GM23338 (cell line): Measurements from ENCODE around the gene OXER1. TPM values are rescaled to one million over a fixed set of nuclear protein-coding genes. Genes with fewer than 3 reads are reported as not detected.

Source experiments
- ATAC-seq: fragments of 200-7000 bp; cut with Tn5 transposase; 3 replicates; pipeline ENCODE4 v1.9.1; 2020
- DNase-seq: peaks from one replicate; pipeline ENCODE4 v3.0.0-alpha.2; 2015; ENCODE audit warnings: low spot score
- H2AFZ ChIP-seq: fragments of 200-600 bp; sonication (generic); 2 replicates; pipeline ENCODE4 v1.8.0; 2016; ENCODE audit warnings: antibody characterized with exemption, mild to moderate bottlenecking, moderate library complexity
- H3F3A ChIP-seq: fragments of 200-600 bp; sonication (generic); replicated peaks from 2 replicates; pipeline ENCODE4 v1.8.0; 2017; ENCODE audit warnings: antibody characterized with exemption, mixed run types, low read depth
- H3K27ac ChIP-seq: fragments of 200-600 bp; sonication (generic); 2 replicates; pipeline ENCODE4 v1.6.1; 2016; ENCODE audit warnings: low read depth
- H3K27me3 ChIP-seq: fragments of 200-600 bp; sonication (generic); 2 replicates; pipeline ENCODE4 v1.8.0; 2016; ENCODE audit warnings: mild to moderate bottlenecking, mixed run types, moderate library complexity; ENCODE audit not compliant: insufficient read depth
- H3K36me3 ChIP-seq: fragments of 200-600 bp; sonication (generic); 2 replicates; pipeline ENCODE4 v1.8.0; 2016; ENCODE audit warnings: mild to moderate bottlenecking; ENCODE audit not compliant: insufficient read depth
- H3K4me1 ChIP-seq: fragments of 200-600 bp; sonication (generic); 2 replicates; pipeline ENCODE4 v1.8.0; 2016; ENCODE audit warnings: mild to moderate bottlenecking, moderate library complexity; ENCODE audit not compliant: insufficient read depth
- H3K4me2 ChIP-seq: fragments of 200-600 bp; sonication (generic); 2 replicates; pipeline ENCODE4 v1.7.1; 2017; ENCODE audit warnings: mixed run types
- H3K4me3 ChIP-seq: fragments of 200-600 bp; sonication (generic); 2 replicates; pipeline ENCODE4 v1.6.1; 2016; ENCODE audit warnings: mixed run types
- H3K79me2 ChIP-seq: fragments of 200-600 bp; sonication (generic); replicated peaks from 2 replicates; pipeline ENCODE4 v1.8.0; 2017; ENCODE audit warnings: mild to moderate bottlenecking; ENCODE audit not compliant: insufficient read depth
- H3K9me2 ChIP-seq: fragments of 200-600 bp; sonication (generic); 2 replicates; pipeline ENCODE4 v1.8.0; 2017; ENCODE audit not compliant: insufficient read depth
- H4K20me1 ChIP-seq: fragments of 200-600 bp; sonication (generic); replicated peaks from 2 replicates; pipeline ENCODE4 v1.8.0; 2017; ENCODE audit warnings: mild to moderate bottlenecking; ENCODE audit not compliant: insufficient read depth
- H3K27ac Mint-ChIP-seq: 2 replicates; pipeline ENCODE4 v1.8.0; 2020; ENCODE audit warnings: inconsistent platforms, mild to moderate bottlenecking, moderate library complexity, mixed read lengths
- H3K27me3 Mint-ChIP-seq: 3 replicates; pipeline ENCODE4 v1.8.0; 2022; ENCODE audit warnings: low read depth, mild to moderate bottlenecking, moderate library complexity, mixed read lengths, inconsistent platforms; ENCODE audit not compliant: insufficient read depth, poor library complexity
- H3K36me3 Mint-ChIP-seq: 3 replicates; pipeline ENCODE4 v1.8.0; 2021; ENCODE audit warnings: low read depth, mild to moderate bottlenecking, inconsistent platforms, moderate library complexity, mixed read lengths
- H3K4me1 Mint-ChIP-seq: 3 replicates; pipeline ENCODE4 v1.8.0; 2020; ENCODE audit warnings: mild to moderate bottlenecking, inconsistent platforms, mixed read lengths
- H3K4me3 Mint-ChIP-seq: 3 replicates; pipeline ENCODE4 v1.8.0; 2021; ENCODE audit warnings: moderate library complexity, mild to moderate bottlenecking, inconsistent platforms, mixed read lengths
- H3K9me3 Mint-ChIP-seq: 3 replicates; pipeline ENCODE4 v1.8.0; 2020; ENCODE audit warnings: moderate library complexity, mild to moderate bottlenecking, inconsistent platforms, mixed read lengths
- CTCF ChIP-seq, 2 experiments: fragments of 200-600 bp in 1 of 2; sonication (generic) in 1 of 2; conservative IDR thresholded peaks; 2 replicates each; pipeline versions ENCODE4 v1.5.1 to v1.6.1; 2016 to 2017; ENCODE audit warnings: antibody characterized with exemption in 2 of 2, low read depth in 2 of 2, mild to moderate bottlenecking in 2 of 2, moderate library complexity in 1 of 2
- ETS1 ChIP-seq: IDR thresholded peaks from 2 replicates; pipeline ENCODE4 v1.6.1; 2016; ENCODE audit warnings: antibody characterized with exemption
- EZH2 ChIP-seq: fragments of 200-600 bp; sonication (generic); IDR thresholded peaks from one replicate; pipeline ENCODE4 v1.8.0; 2017; ENCODE audit warnings: antibody characterized with exemption, mild to moderate bottlenecking, low read depth; ENCODE audit not compliant: unreplicated experiment
- EZH2phosphoT487 ChIP-seq: fragments of 200-600 bp; sonication (generic); IDR thresholded peaks from one replicate; pipeline ENCODE4 v1.8.1; 2018; ENCODE audit warnings: antibody characterized with exemption; ENCODE audit not compliant: unreplicated experiment
- JUNB ChIP-seq: IDR thresholded peaks from one replicate; pipeline ENCODE4 v1.6.1; 2016; ENCODE audit warnings: antibody characterized with exemption; ENCODE audit not compliant: unreplicated experiment
- NANOG ChIP-seq: IDR thresholded peaks from 2 replicates; pipeline ENCODE4 v1.6.1; 2016; ENCODE audit warnings: antibody characterized with exemption, borderline replicate concordance
- REST ChIP-seq: IDR thresholded peaks from one replicate; pipeline ENCODE4 v1.6.1; 2018; ENCODE audit warnings: antibody characterized with exemption; ENCODE audit not compliant: unreplicated experiment
- STAT1 ChIP-seq: IDR thresholded peaks from one replicate; pipeline ENCODE4 v1.6.1; 2016; ENCODE audit warnings: antibody characterized with exemption; ENCODE audit not compliant: unreplicated experiment
- ZNF114 ChIP-seq: fragments of 250-450 bp; sonication (Bioruptor Pico); IDR thresholded peaks from 2 replicates; pipeline ENCODE4 v1.5.0; 2020; ENCODE audit warnings: mild to moderate bottlenecking, moderate library complexity
- ZNF331 ChIP-seq: fragments of 250-450 bp; sonication (Bioruptor Pico); IDR thresholded peaks from 2 replicates; pipeline ENCODE4 v1.5.0; 2020; ENCODE audit warnings: low read depth, mild to moderate bottlenecking, moderate library complexity
- polyA plus RNA-seq: library from polyadenylated mRNA; unstranded; fragments of >200 nt; fragmentation: Nextera tagmentation; extraction: Ambion mirVana; gene quantifications from 2 replicates; pipeline ENCODE4 v1.2.1, GENCODE V29; 2016
- total RNA-seq: library from RNA; depleted of rRNA; stranded (reverse); fragments of >200 nt; shearing (Covaris generic); gene quantifications from 2 replicates; pipeline ENCODE4 v1.2.3, GENCODE V29; 2014

The OXER1 gene
- total and polyA plus RNA-seq, 2 experiments from 2014 or later = 0.69 to 1.5 TPM

GRCh38 chr2:42786561-42787345, 22.8 kb upstream of the OXER1 start:
- no peak overlapping the region for H2AFZ ChIP-seq

GRCh38 chr2:42784204-42784880, 20.4 kb upstream of the OXER1 start:
- H3K4me1 Mint-ChIP-seq = peaks cover 5% of the 10 kb centered on the region; the same call in 1 of the 3 replicates
- ATAC-seq (no peak; the same call in 2 of the 3 replicates), DNase-seq (no peak)
- H3K79me2 ChIP-seq = no peaks in the 10 kb centered on the region
- no peak overlapping the region for H3K4me3 ChIP-seq
- H3K4me2 ChIP-seq = no peak overlapping the region
- no peak overlapping the region for H3K27ac ChIP-seq
- H3K27me3 Mint-ChIP-seq = peaks cover 4% of the 10 kb centered on the region
- no peak overlapping the region for H3K27ac Mint-ChIP-seq
- no peak overlapping the region for H2AFZ ChIP-seq
- H3K9me3 Mint-ChIP-seq = peaks cover 29% of the 10 kb centered on the region
- H3K4me1 ChIP-seq = no peaks in the 10 kb centered on the region
- H3K36me3 ChIP-seq = peaks cover 13% of the 10 kb centered on the region; the same call in 1 of the 2 replicates
- peaks cover 33% of the 10 kb centered on the region for H3K36me3 Mint-ChIP-seq
- no peaks in the 10 kb centered on the region for H3F3A ChIP-seq
- no peaks in the 10 kb centered on the region for H3K9me2 ChIP-seq
- H3K4me3 Mint-ChIP-seq = no peak overlapping the region
- H3K27me3 ChIP-seq = no peaks in the 10 kb centered on the region
- no peaks in the 10 kb centered on the region for H4K20me1 ChIP-seq
- TF ChIP-seq REST = no peak
- TF ChIP-seq EZH2 = no peak
- no peak for TF ChIP-seq JUNB
- no peak for TF ChIP-seq NANOG
- no peak for TF ChIP-seq ETS1
- TF ChIP-seq CTCF (conservative IDR thresholded peaks at IDR 0.05; ENCODE audit: low read depth in 2 of 2) = no peak
- no peak for TF ChIP-seq ZNF331 (CRISPR knock-in tag)
- no peak for TF ChIP-seq ZNF114 (CRISPR knock-in tag)
- no peak for TF ChIP-seq EZH2phosphoT487
- TF ChIP-seq STAT1 = no peak

More at GRCh38 chr2:42786561-42787345, 22.8 kb upstream of the OXER1 start:
- no peaks in the 10 kb centered on the region for H3K36me3 ChIP-seq
- Mint-ChIP-seq H3K27ac (no peak overlapping the region; the same call in 1 of the 2 replicates), H3K4me3 (no peak overlapping the region), H3K36me3 (peaks cover 14% of the 10 kb centered on the region), H3K9me3 (peaks cover 9% of the 10 kb centered on the region), H3K27me3 (peaks cover 18% of the 10 kb centered on the region), H3K4me1 (peaks cover 11% of the 10 kb centered on the region)
- no peak overlapping the region for H3K27ac ChIP-seq
- peaks cover 10% of the 10 kb centered on the region for H3K27me3 ChIP-seq
- ATAC-seq (peak; percentile 79), DNase-seq (peak; percentile 45)
- H3K4me3 ChIP-seq = no peak overlapping the region
- H4K20me1 ChIP-seq = no peaks in the 10 kb centered on the region
- H3K4me1 ChIP-seq = peaks cover under 1% of the 10 kb centered on the region; the same call in 1 of the 2 replicates
- no peaks in the 10 kb centered on the region for H3K79me2 ChIP-seq
- no peak overlapping the region for H3K4me2 ChIP-seq
- no peak for TF ChIP-seq NANOG
- peak; percentile 23 to 61 for TF ChIP-seq CTCF (conservative IDR thresholded peaks at IDR 0.05; ENCODE audit: low read depth in 2 of 2)
- TF ChIP-seq ZNF331 (CRISPR knock-in tag) = no peak
- no peaks in the 10 kb centered on the region for H3F3A ChIP-seq
- H3K9me2 ChIP-seq = 0 out of 2 replicates have a peak, but pooled peaks cover 3% of the 10 kb centered on the region
